H54 (cell line): ENCODE measurements around the gene CDKL4.

Experiments
- DNase-seq: peaks from one replicate; pipeline ENCODE4 v3.0.0; 2011; ENCODE audit warnings: low spot score, mixed read lengths; ENCODE audit not compliant: insufficient read length
- FAIRE-seq: peaks from 3 replicates; lab custom pipeline; 2011; peaks lifted over from hg19 to GRCh38; lab: Jason Lieb, UNC
- POLR2A ChIP-seq: IDR thresholded peaks from 2 replicates; pipeline ENCODE4 v1.6.1; 2011; ENCODE audit warnings: low read depth, mild to moderate bottlenecking, low read length

Gene CDKL4

GRCh38 chr2:39136799-39137198 lies 107.0 kb downstream of the CDKL4 start:
- no peak for TF ChIP-seq POLR2A
- no peak for FAIRE-seq

DNA sequence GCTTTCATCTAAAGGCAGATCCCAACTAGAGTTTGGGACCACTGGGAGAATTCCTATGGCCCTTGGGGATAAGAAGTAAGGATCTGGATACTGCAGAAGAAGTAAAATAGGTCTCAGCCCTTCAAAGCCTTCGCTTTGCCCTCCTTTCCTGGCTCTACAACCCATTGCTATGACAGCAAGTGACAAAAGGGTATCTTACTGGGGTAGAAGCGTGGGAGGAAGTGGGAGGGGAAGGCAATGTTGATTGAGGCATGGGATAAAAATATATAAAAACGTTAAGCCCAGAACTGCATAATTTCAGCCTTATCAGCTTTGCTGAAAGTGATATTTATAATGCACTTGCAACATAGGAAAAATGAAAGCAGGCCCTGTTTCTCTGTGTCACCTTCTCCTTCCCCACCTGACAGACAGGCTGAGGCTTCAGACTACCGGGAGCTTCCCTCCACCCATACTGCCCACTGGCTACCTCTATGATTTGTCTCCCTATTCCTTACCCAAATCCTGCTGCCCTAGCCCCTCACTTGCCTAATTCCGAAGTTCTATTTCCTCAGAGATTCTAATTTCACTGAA lies 108.0 kb downstream of the CDKL4 start:
- TF ChIP-seq POLR2A, result no peak
- DNase-seq (no peak), FAIRE-seq (no peak)

More at GRCh38 chr2:39136799-39137198, 107.0 kb downstream of the CDKL4 start:
- no peak for DNase-seq

DNA sequence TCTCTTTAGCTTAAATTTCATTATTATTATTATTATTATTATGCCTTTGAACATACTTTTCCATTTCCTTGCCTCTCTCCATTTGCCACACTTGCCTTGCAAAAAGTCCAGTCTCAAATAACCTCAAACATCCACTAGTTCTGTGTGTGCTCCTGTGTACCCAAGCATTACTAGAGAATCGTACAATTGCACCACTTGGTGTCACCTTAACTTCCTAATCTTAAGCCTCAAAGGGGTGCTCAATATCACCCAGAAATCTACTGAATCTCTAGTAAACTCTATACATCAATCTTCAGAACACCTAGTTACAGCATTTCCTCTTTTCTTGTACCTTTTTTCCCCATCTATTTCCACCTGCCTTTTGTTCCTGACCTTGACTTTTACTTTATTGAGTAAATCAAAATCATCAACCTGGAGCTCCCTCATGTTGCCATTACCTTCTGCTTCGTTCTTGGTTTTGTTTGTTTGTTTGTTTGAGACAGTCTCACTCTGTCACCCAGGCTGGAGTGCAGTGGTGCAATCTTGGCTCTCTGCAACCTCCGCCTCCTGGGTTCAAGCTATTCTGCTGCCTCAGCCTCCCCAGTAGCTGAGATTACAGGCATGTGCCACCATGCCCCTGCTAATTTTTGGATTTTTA lies 110.4 kb downstream of the CDKL4 start:
- DNase-seq, result no peak
- TF ChIP-seq POLR2A, result no peak
- no peak for FAIRE-seq

GRCh38 chr2:39128919-39129391 lies 114.8 kb downstream of the CDKL4 start:
- no peak for TF ChIP-seq POLR2A
- FAIRE-seq (no peak), DNase-seq (no peak)

DNA sequence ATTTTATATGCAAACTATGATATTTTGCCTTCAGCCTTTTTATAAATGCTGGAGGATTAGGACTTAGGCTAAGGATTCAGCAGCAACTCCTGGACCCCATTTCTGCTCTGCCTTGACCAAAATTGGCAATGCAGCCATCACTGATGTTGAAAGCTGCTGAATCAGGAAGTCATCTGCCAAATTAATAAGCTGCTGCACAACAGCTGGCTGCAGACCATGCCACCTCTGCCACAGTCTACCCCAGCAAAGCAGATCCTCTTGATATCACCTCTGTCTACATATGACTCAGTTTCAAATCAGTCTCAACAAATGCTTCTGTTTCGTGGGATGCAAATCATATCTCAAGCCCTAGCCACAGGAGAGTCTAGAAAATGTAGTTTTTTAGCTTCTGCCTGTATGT lies 115.8 kb downstream of the CDKL4 start:
- DNase-seq (no peak), FAIRE-seq (no peak)
- TF ChIP-seq POLR2A, result no peak
